Measurements from ENCODE around the gene SLC17A2.

The SLC17A2 gene

DNA sequence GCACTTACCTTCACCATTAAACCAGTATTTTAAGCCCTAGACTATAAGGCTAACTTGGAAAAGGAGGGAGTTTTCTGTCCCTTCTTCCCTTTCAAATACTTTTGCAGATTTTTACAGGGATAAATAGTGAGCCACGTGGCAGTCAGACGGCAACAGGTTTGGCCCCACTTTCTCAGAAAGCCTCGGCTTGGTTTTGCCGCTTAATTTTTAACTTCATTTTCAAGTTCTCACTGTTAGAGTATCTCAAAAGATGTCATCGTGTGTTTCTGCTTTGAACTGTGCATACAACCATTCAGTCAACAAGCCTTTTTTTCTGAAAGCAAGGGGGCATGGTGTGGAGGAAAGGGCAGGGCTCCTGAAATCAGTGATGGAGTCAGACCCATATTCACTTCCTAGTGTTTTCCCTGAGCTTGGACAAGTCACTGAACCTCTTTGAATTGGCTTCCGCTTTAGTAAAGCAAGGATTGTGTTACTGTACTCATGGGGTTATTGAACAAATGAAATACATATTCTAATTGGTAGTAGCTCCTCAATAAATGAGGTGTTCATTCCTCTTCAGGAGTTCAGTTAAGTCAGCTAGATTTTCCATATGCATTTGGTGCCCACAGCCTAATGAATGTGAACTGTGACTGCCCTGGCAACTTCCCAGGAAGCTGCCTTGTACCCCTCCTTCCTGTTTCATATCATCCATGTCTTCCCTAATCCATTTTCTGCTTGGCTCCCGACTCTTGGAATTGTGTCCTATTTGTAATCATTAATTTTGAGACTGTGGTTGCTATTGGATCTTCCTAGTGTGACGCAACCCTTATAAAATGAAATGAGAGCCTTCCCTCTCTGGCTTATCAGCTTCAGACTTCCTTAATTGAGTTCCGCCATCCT lies at the start of gene SLC17A2:
SLC17A2 (minus strand) TSS at position 160 of the 879 bp plus-strand sequence. CDS start 4,895 bp downstream, outside the sequence.
- DNase-seq = no peak

DNA sequence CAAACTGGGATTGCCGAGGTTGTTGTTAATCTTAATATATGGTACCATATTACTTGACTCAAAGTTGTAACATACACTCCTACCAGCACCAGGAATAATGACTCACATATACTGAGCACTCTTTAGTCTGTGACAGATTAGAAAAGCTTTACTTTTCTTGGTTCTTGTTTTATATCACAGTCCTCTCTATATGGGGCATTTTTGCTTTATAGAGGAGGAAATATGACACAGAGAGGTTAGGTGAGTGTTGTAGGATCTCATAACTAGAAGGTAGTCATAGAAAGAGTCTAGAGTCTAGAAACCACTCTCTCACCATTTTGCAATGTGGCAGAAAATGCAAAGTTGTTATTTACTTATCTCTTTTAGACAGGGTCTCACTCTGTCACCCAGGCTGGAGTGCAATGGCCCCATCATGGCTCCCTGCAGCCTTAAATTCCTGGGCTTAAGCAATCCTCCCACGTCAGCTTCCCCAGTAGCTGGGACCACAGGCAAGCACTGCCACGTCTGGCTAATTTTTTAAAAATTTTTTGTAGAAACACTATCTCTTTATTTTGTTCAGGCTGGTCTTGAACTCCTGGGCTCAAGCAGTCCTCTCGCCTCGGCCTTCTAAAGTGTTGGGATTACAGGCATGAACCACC lies 45.6 kb upstream of the SLC17A2 start:
- no peak for DNase-seq

- no peak for DNase-seq
Observed at GRCh38 chr6:25973923-25974555, 43.5 kb upstream of the SLC17A2 start.

- no peak for DNase-seq
Observed at GRCh38 chr6:25972902-25973301, 42.4 kb upstream of the SLC17A2 start.

DNA sequence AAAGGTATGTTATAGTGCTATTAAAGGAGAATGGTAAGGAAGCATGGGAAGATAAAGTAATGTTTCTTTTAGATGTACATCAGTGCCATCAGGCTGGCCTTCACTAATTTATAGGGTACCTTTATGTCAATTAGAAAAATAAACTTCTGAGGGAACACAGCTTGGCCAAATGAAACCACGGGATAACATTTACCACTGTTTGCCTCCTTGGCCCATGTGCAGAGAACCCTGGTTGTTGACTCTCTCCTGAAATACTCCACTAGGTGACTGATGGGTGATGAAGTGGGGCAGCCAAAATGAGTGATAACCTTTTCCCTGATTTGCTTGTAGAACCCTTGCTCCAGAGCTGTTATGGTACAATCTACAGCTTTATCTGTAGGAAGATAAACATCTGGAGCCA lies 41.6 kb upstream of the SLC17A2 start:
- no peak for DNase-seq

DNA sequence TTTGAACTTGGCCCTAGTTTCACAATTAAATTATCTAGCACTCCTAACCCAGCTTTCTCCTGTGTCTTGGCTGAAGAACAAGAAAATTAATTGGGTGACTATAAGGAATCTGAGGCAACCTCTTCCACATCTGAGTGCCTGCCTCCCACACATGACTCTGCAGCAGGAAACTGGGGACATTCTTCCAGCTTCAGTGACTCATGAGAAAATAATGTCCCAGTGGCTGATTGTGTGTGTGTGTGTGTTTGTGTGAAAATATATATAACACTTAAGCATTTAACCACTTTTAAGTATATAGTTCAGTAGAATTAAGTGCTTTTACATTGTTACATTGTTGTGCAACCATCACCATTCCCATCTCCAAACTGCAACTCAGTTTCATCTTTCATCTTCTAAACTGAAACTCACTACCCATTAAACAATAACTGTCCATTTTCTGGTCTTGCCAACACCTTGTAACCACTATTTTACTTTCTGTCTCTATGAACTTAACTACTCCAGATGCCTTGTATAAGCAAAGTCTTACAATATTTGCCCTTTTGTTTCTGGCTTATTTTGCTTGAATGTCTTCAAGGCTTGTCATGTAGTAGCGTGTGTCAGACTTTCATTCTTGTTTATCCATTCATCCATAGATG lies 40.8 kb upstream of the SLC17A2 start:
- no peak for DNase-seq

- no peak for DNase-seq
Observed at GRCh38 chr6:25968769-25969168, 38.3 kb upstream of the SLC17A2 start.

- no peak for DNase-seq
Observed at GRCh38 chr6:25966711-25967110, 36.2 kb upstream of the SLC17A2 start.

- no peak for DNase-seq
Observed at GRCh38 chr6:25965058-25965457, 34.6 kb upstream of the SLC17A2 start.

- DNase-seq = no peak
Observed at GRCh38 chr6:25963426-25964123, 33.1 kb upstream of the SLC17A2 start.

GRCh38 chr6:25962149-25963127 lies 31.9 kb upstream of the SLC17A2 start, which contains the start of gene TRIM38:
TRIM38 (plus strand) TSS chr6:25962802; CDS start chr6:25966523, 3,721 bp downstream.
- DNase-seq = peak; percentile 75

- DNase-seq = no peak
Observed at GRCh38 chr6:25961619-25962148, 31.2 kb upstream of the SLC17A2 start.

DNA sequence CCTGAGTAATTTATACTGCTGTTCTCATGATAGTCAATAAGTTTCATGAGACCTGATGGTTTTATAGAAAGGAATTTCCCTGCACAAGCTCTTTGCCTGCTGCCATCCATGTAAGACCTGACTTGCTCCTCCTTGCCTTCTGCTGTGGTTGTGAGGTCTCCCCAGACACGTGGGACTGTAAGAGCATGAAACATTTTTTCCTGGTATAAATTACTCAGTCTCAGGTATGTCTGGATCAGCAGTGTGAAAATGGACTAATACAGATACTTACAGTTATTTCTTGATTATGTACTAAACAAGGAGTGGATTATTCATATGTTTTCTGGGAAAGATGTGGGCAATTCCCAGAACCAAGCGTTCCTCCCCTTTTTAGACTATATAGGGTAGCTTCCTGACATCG lies 30.2 kb upstream of the SLC17A2 start:
- no peak for DNase-seq

DNA sequence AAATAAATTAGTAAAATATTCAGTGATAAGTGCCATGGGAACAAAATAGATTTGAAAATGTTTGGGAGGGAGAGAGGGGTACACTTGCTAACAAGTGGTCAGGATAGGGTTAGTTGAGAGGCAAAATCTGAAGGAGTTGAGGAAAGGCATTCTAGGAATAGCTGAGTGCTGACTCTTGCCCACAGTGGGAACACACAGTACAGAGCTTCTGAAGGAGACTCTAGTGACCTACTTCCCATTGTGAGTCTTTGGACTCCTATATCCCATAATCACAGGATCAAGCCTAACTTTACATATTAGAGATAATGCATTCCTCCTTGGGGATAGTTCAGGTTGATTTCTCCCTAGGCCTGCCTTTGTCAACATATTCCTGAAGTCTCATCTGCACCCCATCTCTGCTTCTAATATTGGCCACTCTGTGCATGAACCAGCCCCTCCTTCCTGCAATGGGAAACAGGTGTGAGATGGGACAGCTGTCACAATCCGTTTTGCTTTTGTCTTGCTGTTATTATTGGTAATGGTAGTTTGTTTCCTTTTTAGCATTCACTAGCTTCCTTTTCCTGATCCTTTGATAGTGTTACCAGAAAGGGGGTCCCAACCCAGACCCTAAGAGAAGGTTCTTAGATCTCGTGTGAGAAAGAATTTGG lies 29.5 kb upstream of the SLC17A2 start:
- DNase-seq = no peak

DNA sequence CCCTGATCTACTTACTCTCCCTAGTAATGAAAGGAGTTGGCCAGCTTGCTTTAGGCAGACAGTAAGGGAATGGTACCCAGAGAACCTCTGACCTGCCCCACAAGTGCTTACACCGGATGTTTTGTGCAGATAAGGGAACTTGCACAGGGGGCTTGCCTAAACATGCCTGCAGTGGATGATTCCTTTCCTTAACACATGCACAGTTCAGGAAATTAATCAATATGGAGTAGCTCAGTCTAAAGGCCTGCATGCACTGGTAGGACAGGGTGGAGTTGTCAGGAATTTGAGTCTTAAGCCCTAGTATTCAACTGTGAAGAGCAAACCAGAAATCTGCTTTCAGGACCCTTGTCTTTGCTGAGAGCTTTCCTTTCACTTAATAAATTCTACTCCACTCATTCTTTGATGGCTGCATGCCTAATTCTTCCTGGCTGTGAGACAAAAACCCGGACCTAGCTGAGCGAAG lies 28.2 kb upstream of the SLC17A2 start:
- no peak for DNase-seq

DNA sequence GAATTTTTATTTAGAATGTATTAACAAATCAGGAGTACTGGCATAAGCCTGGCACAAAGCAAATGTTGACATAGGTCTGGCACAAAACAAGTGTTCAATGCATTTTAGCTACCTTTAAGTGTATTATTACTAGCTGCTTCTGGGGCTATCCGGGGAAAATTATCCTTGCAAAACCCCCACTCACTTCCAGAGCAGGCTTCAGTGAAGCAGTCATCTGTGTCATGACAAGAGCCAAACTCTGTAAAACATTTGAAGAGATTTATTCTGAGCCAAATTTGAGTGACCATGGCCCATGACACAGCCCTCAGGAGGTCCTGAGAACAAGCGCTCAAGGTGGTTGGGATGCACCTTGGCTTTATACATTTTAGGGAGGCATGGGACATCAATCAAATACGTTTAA lies 25.7 kb upstream of the SLC17A2 start:
- DNase-seq = no peak

- no peak for DNase-seq
Observed at GRCh38 chr6:25954756-25955155, 24.3 kb upstream of the SLC17A2 start.

DNA sequence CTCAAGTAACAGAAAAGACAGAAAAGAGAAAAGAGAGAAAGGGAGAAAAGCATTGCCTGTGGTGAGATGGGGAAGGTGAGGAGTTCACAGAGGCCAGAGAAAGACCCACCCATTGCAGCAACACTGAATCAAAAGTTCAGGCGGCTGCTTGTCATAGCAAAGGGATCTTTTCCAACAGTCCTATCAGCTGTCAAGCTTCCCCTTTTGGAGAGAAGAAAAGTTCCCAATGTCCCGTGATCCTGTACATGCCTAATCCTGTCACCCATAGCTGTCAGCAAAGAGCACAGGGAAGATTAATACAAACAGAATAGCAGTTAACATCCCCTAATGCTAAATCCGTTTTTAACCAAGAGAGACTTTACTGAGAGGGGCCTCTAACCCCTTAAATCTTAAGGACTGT lies 23.2 kb upstream of the SLC17A2 start:
- no peak for DNase-seq

DNA sequence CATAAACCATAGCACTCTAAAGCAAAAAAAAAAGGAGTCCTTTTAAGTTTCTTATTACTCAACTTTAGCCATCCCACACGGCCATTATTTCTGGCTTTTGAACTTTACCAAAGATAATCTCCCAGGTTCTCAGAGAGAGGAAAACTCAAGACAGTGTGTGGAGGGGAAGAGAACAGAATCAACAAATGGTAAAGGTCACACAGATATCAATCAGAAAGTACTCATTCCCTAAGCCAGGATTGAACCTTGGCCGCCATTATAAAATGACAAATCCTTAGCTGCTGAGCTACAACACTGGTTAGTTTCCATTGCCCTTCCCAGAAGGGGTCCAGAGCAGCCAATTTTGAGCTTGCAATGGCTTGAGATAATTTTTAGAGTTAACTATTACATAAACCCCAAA lies 22.0 kb upstream of the SLC17A2 start:
- DNase-seq = no peak

- DNase-seq = no peak
Observed at GRCh38 chr6:25951296-25952032, 21.0 kb upstream of the SLC17A2 start.
